MM.1S (cell line): ENCODE results near the gene NPFF.

Experiments used
- DNase-seq: peaks from one replicate; pipeline ENCODE4 v3.0.0-alpha.2; 2015
- H2AFZ ChIP-seq: fragments of 300-600 bp; sonication (generic); 2 replicates; pipeline ENCODE4 v1.6.0; 2016; ENCODE audit warnings: antibody characterized with exemption, low read length
- H3F3A ChIP-seq: fragments of 300-600 bp; sonication (generic); 2 replicates; pipeline ENCODE4 v1.6.1; 2016; ENCODE audit warnings: mild to moderate bottlenecking, antibody characterized with exemption, low read length, moderate library complexity, mixed read lengths; ENCODE audit not compliant: insufficient read depth
- H3K27ac ChIP-seq: fragments of 300-600 bp; sonication (generic); 2 replicates; pipeline ENCODE4 v1.5.1; 2016; ENCODE audit warnings: mild to moderate bottlenecking, low read length
- H3K27me3 ChIP-seq: fragments of 300-600 bp; sonication (generic); replicated peaks from 2 replicates; pipeline ENCODE4 v1.6.0; 2016; ENCODE audit warnings: low read length; ENCODE audit not compliant: insufficient read depth
- H3K36me3 ChIP-seq: fragments of 300-600 bp; sonication (generic); replicated peaks from 2 replicates; pipeline ENCODE4 v1.6.1; 2016; ENCODE audit warnings: mild to moderate bottlenecking, low read length, mixed read lengths; ENCODE audit not compliant: insufficient read depth
- H3K4me1 ChIP-seq: fragments of 300-600 bp; sonication (generic); 2 replicates; pipeline ENCODE4 v1.6.1; 2016; ENCODE audit warnings: low read length, mixed read lengths
- H3K4me2 ChIP-seq: fragments of 300-600 bp; sonication (generic); 2 replicates; pipeline ENCODE4 v1.6.0; 2016; ENCODE audit warnings: low read depth, low read length
- H3K4me3 ChIP-seq: fragments of 300-600 bp; sonication (generic); 2 replicates; pipeline ENCODE4 v1.5.1; 2016; ENCODE audit warnings: low read length, mixed read lengths
- H3K79me2 ChIP-seq: fragments of 300-600 bp; sonication (generic); 2 replicates; pipeline ENCODE4 v1.6.1; 2016; ENCODE audit warnings: mixed run types, low read length, mixed read lengths
- H3K9ac ChIP-seq: fragments of 300-600 bp; sonication (generic); 2 replicates; pipeline ENCODE4 v1.6.1; 2016; ENCODE audit warnings: low read length, mixed read lengths
- H3K9me2 ChIP-seq: fragments of 300-600 bp; sonication (generic); replicated peaks from 2 replicates; pipeline ENCODE4 v1.6.1; 2016; ENCODE audit warnings: mild to moderate bottlenecking, low read length, mixed read lengths; ENCODE audit not compliant: insufficient read depth
- H3K9me3 ChIP-seq: fragments of 300-600 bp; sonication (generic); replicated peaks from 2 replicates; pipeline ENCODE4 v1.6.1; 2016; ENCODE audit warnings: mild to moderate bottlenecking, low read length, mixed read lengths; ENCODE audit not compliant: insufficient read depth
- H4K20me1 ChIP-seq: fragments of 300-600 bp; sonication (generic); 2 replicates; pipeline ENCODE4 v1.6.1; 2016; ENCODE audit warnings: mild to moderate bottlenecking, low read length, moderate library complexity, mixed read lengths; ENCODE audit not compliant: insufficient read depth
- CTCF ChIP-seq: fragments of 300-600 bp; sonication (generic); IDR thresholded peaks from 2 replicates; pipeline ENCODE4 v1.5.1; 2016; ENCODE audit warnings: antibody characterized with exemption, low read length, mixed read lengths
- EZH2 ChIP-seq: fragments of 300-600 bp; sonication (generic); optimal IDR thresholded peaks from 2 replicates; pipeline ENCODE3; 2017; ENCODE audit warnings: low read depth, mild to moderate bottlenecking, antibody characterized with exemption, low read length, mixed read lengths
- EZH2phosphoT487 ChIP-seq: fragments of 300-600 bp; sonication (generic); IDR thresholded peaks from 2 replicates; pipeline ENCODE4 v1.6.1; 2018; ENCODE audit warnings: antibody characterized with exemption, low read length

The NPFF gene

GRCh38 chr12:53485955-53486735, 21.1 kb downstream of the NPFF start:
- peaks cover 7% of the 10 kb centered on the region; the same call in 1 of the 2 replicates for H3K79me2 ChIP-seq

GRCh38 chr12:53484686-53485575, 22.4 kb downstream of the NPFF start:
- Histone ChIP-seq H3K9me2 (no peaks in the 10 kb centered on the region), H3K27ac (peak overlapping the region; percentile 1; the same call in 1 of the 2 replicates), H3K79me2 (peaks cover 16% of the 10 kb centered on the region), H2AFZ (no peak overlapping the region), H3F3A (peaks cover 68% of the 10 kb centered on the region), H3K4me3 (no peak overlapping the region), H3K9me3 (no peaks in the 10 kb centered on the region), H3K4me2 (no peak overlapping the region), H4K20me1 (peaks cover 7% of the 10 kb centered on the region; the same call in 1 of the 2 replicates), H3K9ac (no peak overlapping the region), H3K27me3 (no peaks in the 10 kb centered on the region), H3K4me1 (peaks cover 9% of the 10 kb centered on the region), H3K36me3 (peaks cover 12% of the 10 kb centered on the region; the same call in 1 of the 2 replicates)
- no peak for TF ChIP-seq CTCF
- no peak for TF ChIP-seq EZH2
- TF ChIP-seq EZH2phosphoT487 = no peak
- no peak for DNase-seq

More at GRCh38 chr12:53485955-53486735, 21.1 kb downstream of the NPFF start:
- DNase-seq = no peak
- Histone ChIP-seq H3K9me2 (no peaks in the 10 kb centered on the region), H3K27me3 (no peaks in the 10 kb centered on the region), H3K4me2 (no peak overlapping the region), H2AFZ (no peak overlapping the region), H3K4me3 (no peak overlapping the region), H3K4me1 (no peaks in the 10 kb centered on the region), H3F3A (peaks cover 56% of the 10 kb centered on the region), H3K9ac (no peak overlapping the region), H3K36me3 (0 out of 2 replicates have a peak, but pooled peaks cover 6% of the 10 kb centered on the region), H3K9me3 (no peaks in the 10 kb centered on the region), H3K27ac (no peak overlapping the region), H4K20me1 (0 out of 2 replicates have a peak, but pooled peaks cover 4% of the 10 kb centered on the region)
- TF ChIP-seq EZH2 = no peak
- TF ChIP-seq EZH2phosphoT487 = no peak
- TF ChIP-seq CTCF = no peak

- DNase-seq = no peak
- Histone ChIP-seq H3K4me1 (peaks cover 19% of the 10 kb centered on the region), H3K9me2 (no peaks in the 10 kb centered on the region), H3K36me3 (peaks cover 22% of the 10 kb centered on the region; the same call in 1 of the 2 replicates), H3F3A (peaks cover 73% of the 10 kb centered on the region), H3K4me2 (no peak overlapping the region), H3K4me3 (no peak overlapping the region), H3K27me3 (no peaks in the 10 kb centered on the region), H3K79me2 (peaks cover 26% of the 10 kb centered on the region), H3K9ac (no peak overlapping the region), H3K9me3 (no peaks in the 10 kb centered on the region), H3K27ac (peak overlapping the region; percentile 9; the same call in 1 of the 2 replicates), H4K20me1 (peaks cover 7% of the 10 kb centered on the region; the same call in 1 of the 2 replicates), H2AFZ (no peak overlapping the region)
- no peak for TF ChIP-seq CTCF
- TF ChIP-seq EZH2phosphoT487 = no peak
- no peak for TF ChIP-seq EZH2
These were observed 23.3 kb downstream of the NPFF start for GRCh38 chr12:53483979-53484377.
